ENCODE data around the gene FXYD2. TPM values are rescaled to one million over a fixed set of nuclear protein-coding genes. Genes with fewer than 3 reads are reported as not detected.
"Not testable (repeated sequence)": the region's sequence is repeated elsewhere in the genome, so short reads cannot be mapped to it uniquely, and the experiment has no call there.

FXYD2 gene
- total and polyA plus RNA-seq, 2 of the 13 experiments (the other 11 are each of a cell fraction or from before 2014, with no cell fraction given): 45.9 to 106 TPM

GRCh38 chr11:117866526-117866925 lies 42.0 kb upstream of the FXYD2 start:
- FAIRE-seq: no peak
- CTCF ChIA-PET (ENCODE audit: low intra/inter-chr PET ratio, low total read pairs): no interaction called here

GRCh38 chr11:117865546-117865945 lies 41.0 kb upstream of the FXYD2 start:
- H3K9ac ChIP-seq (ENCODE audit: insufficient read depth, low read depth, low read length); ATAC-seq; CTCF ChIA-PET (ENCODE audit: low intra/inter-chr PET ratio, low total read pairs); BruUV-seq (replicated peaks); H3K4me2 ChIP-seq (ENCODE audit: low read depth, low read length); H3K36me3 ChIP-seq (replicated peaks in 1 of 2; ENCODE audit: control insufficient read depth in 1 of 2, insufficient read depth in 2 of 2, low read length in 2 of 2); H2AFZ ChIP-seq (ENCODE audit: low read length); H3K79me2 ChIP-seq (ENCODE audit: insufficient read depth, low read length); POLR2A ChIA-PET; H3K4me3 ChIP-seq (replicated peaks in 1 of 3; ENCODE audit: insufficient read depth in 1 of 3, low read depth in 2 of 3, low read length in 3 of 3); H3K27ac ChIP-seq (ENCODE audit: extremely low read length, insufficient read depth, low read length); H4K20me1 ChIP-seq (ENCODE audit: insufficient read depth, low read length); FAIRE-seq; H3K4me1 ChIP-seq (ENCODE audit: insufficient read depth, low read length); H3K9me3 ChIP-seq (ENCODE audit: low read length); DNase-seq (ENCODE audit: low spot score); in situ Hi-C loops (cut with HindIII; ENCODE audit: extremely low pct_ligation_motif_present, low pct_unique_long_range_greater_than_20kb); intact Hi-C loops (cut with micrococcal nuclease; ENCODE audit: unreplicated experiment): not testable (repeated sequence)
- WGBS (ENCODE audit: low lambda C conversion rate): 39% methylated on average over 13 of the region's 13 CpGs
- H3K27me3 ChIP-seq (ENCODE audit: control insufficient read depth in 1 of 2, insufficient read depth in 2 of 2, low read length in 2 of 2): peaks cover 3 to 58% of the 10 kb centered on the region in 2 experiments; a peak in 4 of 5 replicates

More at GRCh38 chr11:117866526-117866925, 42.0 kb upstream of the FXYD2 start:
- intact Hi-C loops (cut with micrococcal nuclease; ENCODE audit: unreplicated experiment): no loop called here
- H3K4me2 ChIP-seq (ENCODE audit: low read depth, low read length): no peak overlapping the region
- POLR2A ChIA-PET: no interaction called here
- 5% methylated on average over 4 of the region's 5 CpGs for WGBS (ENCODE audit: low lambda C conversion rate)
- DNase-seq (ENCODE audit: low spot score) (no peak), ATAC-seq (no peak; the same call in 2 of the 3 replicates)
- H3K27ac ChIP-seq (ENCODE audit: extremely low read length, insufficient read depth, low read length): no peak overlapping the region
- no peaks in the 10 kb centered on the region for H3K4me1 ChIP-seq (ENCODE audit: insufficient read depth, low read length)
- H3K36me3 ChIP-seq (replicated peaks in 1 of 2; ENCODE audit: control insufficient read depth in 1 of 2, insufficient read depth in 2 of 2, low read length in 2 of 2): no peaks in the 10 kb centered on the region
- peaks cover 3 to 62% of the 10 kb centered on the region in 2 experiments; a peak in 4 of 5 replicates for H3K27me3 ChIP-seq (ENCODE audit: control insufficient read depth in 1 of 2, insufficient read depth in 2 of 2, low read length in 2 of 2)
- no TSS peak for BruUV-seq (replicated peaks)
- no peaks in the 10 kb centered on the region for H4K20me1 ChIP-seq (ENCODE audit: insufficient read depth, low read length)
- no peak overlapping the region for H2AFZ ChIP-seq (ENCODE audit: low read length)
- no peak overlapping the region for H3K4me3 ChIP-seq (replicated peaks in 1 of 3; ENCODE audit: insufficient read depth in 1 of 3, low read depth in 2 of 3, low read length in 3 of 3)
- TF ChIP-seq MLX (CRISPR knock-in tag; IDR thresholded peaks at IDR 0.05) (no peak), ZFP1 (CRISPR knock-in tag; IDR thresholded peaks at IDR 0.05) (no peak), ZNF160 (CRISPR knock-in tag; IDR thresholded peaks at IDR 0.05) (no peak), GPBP1L1 (CRISPR knock-in tag; IDR thresholded peaks at IDR 0.05) (no peak), YEATS4 (CRISPR knock-in tag; IDR thresholded peaks at IDR 0.05; ENCODE audit: borderline replicate concordance) (no peak), TCF12 (IDR thresholded peaks at IDR 0.05) (no peak), TCF12 (CRISPR knock-in tag; IDR thresholded peaks at IDR 0.05) (no peak), KDM4B (CRISPR knock-in tag; IDR thresholded peaks at IDR 0.05) (no peak), MYPOP (CRISPR knock-in tag; IDR thresholded peaks at IDR 0.05) (no peak), NR2F2 (IDR thresholded peaks at IDR 0.05; ENCODE audit: borderline replicate concordance, low read depth) (no peak), BCL6 (CRISPR knock-in tag; IDR thresholded peaks at IDR 0.05) (no peak), NAIF1 (CRISPR knock-in tag; IDR thresholded peaks at IDR 0.05; ENCODE audit: borderline replicate concordance) (no peak), PAWR (CRISPR knock-in tag; IDR thresholded peaks at IDR 0.05; ENCODE audit: borderline replicate concordance) (no peak)
- H3K9me3 ChIP-seq (ENCODE audit: low read length): no peaks in the 10 kb centered on the region
- in situ Hi-C loops (cut with HindIII; ENCODE audit: extremely low pct_ligation_motif_present, low pct_unique_long_range_greater_than_20kb): no loop called here
- no peak overlapping the region for H3K9ac ChIP-seq (ENCODE audit: insufficient read depth, low read depth, low read length)
- H3K79me2 ChIP-seq (ENCODE audit: insufficient read depth, low read length): no peaks in the 10 kb centered on the region

Data from HepG2 (cell line).